OCI-LY1 (cell line): Measurements from ENCODE around the gene SFXN2.
A peak's percentile ranks its signal among the peaks of the same experiment; 100 is the strongest.

Experiments used
- H2AFZ ChIP-seq: fragments of 200-600 bp; sonication (generic), shearing (Covaris generic); 2 replicates; pipeline ENCODE4 v1.6.0; 2014; ENCODE audit warnings: antibody characterized with exemption, mild to moderate bottlenecking, low read length
- H3F3A ChIP-seq: fragments of 200-600 bp; sonication (generic), shearing (Covaris generic); 2 replicates; pipeline ENCODE4 v1.6.0; 2014; ENCODE audit warnings: mild to moderate bottlenecking, antibody characterized with exemption, low read length, moderate library complexity; ENCODE audit not compliant: insufficient read depth
- H3K27ac ChIP-seq: fragments of 200-600 bp; sonication (generic); 2 replicates; pipeline ENCODE4 v1.5.1; 2014; ENCODE audit warnings: low read length, mixed run types, mild to moderate bottlenecking, low read depth; ENCODE audit not compliant: poor library complexity, severe bottlenecking
- H3K27me3 ChIP-seq: fragments of 200-600 bp; sonication (generic); 2 replicates; pipeline ENCODE4 v1.6.0; 2014; ENCODE audit warnings: antibody characterized with exemption, mild to moderate bottlenecking, low read length, moderate library complexity; ENCODE audit not compliant: insufficient read depth
- H3K36me3 ChIP-seq: fragments of 200-600 bp; sonication (generic); 2 replicates; pipeline ENCODE4 v1.6.1; 2014; ENCODE audit warnings: mild to moderate bottlenecking, antibody characterized with exemption, low read length, moderate library complexity, mixed read lengths; ENCODE audit not compliant: insufficient read depth
- H3K4me1 ChIP-seq: fragments of 200-600 bp; sonication (generic); 2 replicates; pipeline ENCODE4 v1.5.1; 2014; ENCODE audit warnings: mild to moderate bottlenecking, low read length, moderate library complexity; ENCODE audit not compliant: insufficient read depth, severe bottlenecking
- H3K4me2 ChIP-seq: fragments of 200-600 bp; sonication (generic), shearing (Covaris generic); 2 replicates; pipeline ENCODE4 v1.6.1; 2014; ENCODE audit warnings: low read length
- H3K4me3 ChIP-seq: fragments of 200-600 bp; sonication (generic); 2 replicates; pipeline ENCODE4 v1.5.1; 2014; ENCODE audit warnings: low read length, low read depth, mild to moderate bottlenecking, mixed read lengths; ENCODE audit not compliant: poor library complexity, severe bottlenecking
- H3K79me2 ChIP-seq: fragments of 200-600 bp; shearing (Covaris generic); 2 replicates; pipeline ENCODE4 v1.6.1; 2016; ENCODE audit warnings: mixed run types, low read length, mixed read lengths; ENCODE audit not compliant: insufficient read depth
- H3K9ac ChIP-seq: fragments of 200-600 bp; sonication (generic), shearing (Covaris generic); 2 replicates; pipeline ENCODE4 v1.6.1; 2014; ENCODE audit warnings: mild to moderate bottlenecking, low read length, mixed read lengths
- H3K9me2 ChIP-seq: fragments of 200-600 bp; sonication (generic), shearing (Covaris generic); 2 replicates; pipeline ENCODE4 v1.6.1; 2014; ENCODE audit warnings: low read depth, mild to moderate bottlenecking, low read length, mixed read lengths
- H3K9me3 ChIP-seq: fragments of 200-600 bp; shearing (Covaris generic); 2 replicates; pipeline ENCODE4 v1.6.1; 2014; ENCODE audit warnings: low read length, mixed read lengths
- H4K20me1 ChIP-seq: fragments of 200-600 bp; sonication (generic), shearing (Covaris generic); 2 replicates; pipeline ENCODE4 v1.6.0; 2016; ENCODE audit warnings: mild to moderate bottlenecking, low read length; ENCODE audit not compliant: insufficient read depth
- CTCF ChIP-seq: fragments of 200-600 bp; sonication (generic), shearing (Covaris generic); IDR thresholded peaks from 2 replicates; pipeline ENCODE4 v1.5.1; 2017; ENCODE audit warnings: mild to moderate bottlenecking, antibody characterized with exemption, low read length, moderate library complexity, mixed read lengths
- EZH2 ChIP-seq: fragments of 200-600 bp; sonication (generic), shearing (Covaris generic); IDR thresholded peaks from 2 replicates; pipeline ENCODE4 v1.8.0; 2017; ENCODE audit warnings: borderline replicate concordance, mixed run types, mild to moderate bottlenecking, antibody characterized with exemption, low read length, moderate library complexity, mixed read lengths

The SFXN2 gene

GRCh38 chr10:102668326-102669107, 45.9 kb upstream of the SFXN2 start:
- Histone ChIP-seq H3K79me2 (no peaks in the 10 kb centered on the region), H3K36me3 (no peaks in the 10 kb centered on the region), H4K20me1 (no peaks in the 10 kb centered on the region), H3K9ac (no peak overlapping the region), H3K4me2 (no peak overlapping the region), H3K4me3 (no peak overlapping the region), H2AFZ (no peak overlapping the region), H3F3A (no peaks in the 10 kb centered on the region), H3K9me2 (no peaks in the 10 kb centered on the region), H3K9me3 (no peaks in the 10 kb centered on the region), H3K27me3 (no peaks in the 10 kb centered on the region), H3K4me1 (peaks cover 13% of the 10 kb centered on the region), H3K27ac (no peak overlapping the region)
- TF ChIP-seq EZH2, result no peak
- TF ChIP-seq CTCF, result no peak

- H3K36me3 ChIP-seq, result no peaks in the 10 kb centered on the region
- no peaks in the 10 kb centered on the region for H3K9me2 ChIP-seq
- no peaks in the 10 kb centered on the region for H3K79me2 ChIP-seq
- no peak overlapping the region for H3K27ac ChIP-seq
- TF ChIP-seq CTCF (peak; percentile 50), EZH2 (no peak)
- no peaks in the 10 kb centered on the region for H3K27me3 ChIP-seq
- H3K9me3 ChIP-seq, result no peaks in the 10 kb centered on the region
- no peak overlapping the region for H3K4me2 ChIP-seq
- H3K4me1 ChIP-seq, result peaks cover 22% of the 10 kb centered on the region
- H2AFZ ChIP-seq, result no peak overlapping the region
- no peaks in the 10 kb centered on the region for H4K20me1 ChIP-seq
- no peak overlapping the region for H3K4me3 ChIP-seq
- no peak overlapping the region for H3K9ac ChIP-seq
- H3F3A ChIP-seq, result no peaks in the 10 kb centered on the region
These were observed 45.0 kb upstream of the SFXN2 start for GRCh38 chr10:102669206-102670064.

- Histone ChIP-seq H3K4me1 (peaks cover 30% of the 10 kb centered on the region), H3K4me2 (no peak overlapping the region), H3K9me2 (no peaks in the 10 kb centered on the region), H4K20me1 (no peaks in the 10 kb centered on the region), H3K27ac (no peak overlapping the region), H3K36me3 (no peaks in the 10 kb centered on the region), H3K9me3 (no peaks in the 10 kb centered on the region), H3F3A (no peaks in the 10 kb centered on the region), H3K27me3 (no peaks in the 10 kb centered on the region), H3K4me3 (no peak overlapping the region), H3K9ac (no peak overlapping the region), H2AFZ (no peak overlapping the region), H3K79me2 (no peaks in the 10 kb centered on the region)
- TF ChIP-seq CTCF (no peak; the same call in 1 of the 2 replicates), EZH2 (no peak)
These were observed 44.3 kb upstream of the SFXN2 start for GRCh38 chr10:102670065-102670670.
